Measurements from ENCODE around the gene C5orf24.

C5orf24 gene

GRCh38 chr5:134845852-134846640 lies at the start of gene C5orf24:
C5orf24 (plus strand) TSS chr5:134845968; CDS start chr5:134854901, 8,933 bp downstream.
- no peak for TF ChIP-seq REST (IDR thresholded peaks at IDR 0.05; ENCODE audit: low read depth)
- peak; percentile 76 for TF ChIP-seq NFIC (IDR thresholded peaks at IDR 0.05)
- 0 out of 2 replicates have a peak, but pooled peaks have one; percentile 41 for TF ChIP-seq TEAD4 (IDR thresholded peaks at IDR 0.05)
- TF ChIP-seq MAX (IDR thresholded peaks at IDR 0.05), result peak; percentile 95
- TF ChIP-seq RAD21 (IDR thresholded peaks at IDR 0.05; ENCODE audit: low read depth), result no peak; the same call in 1 of the 2 replicates
- TF ChIP-seq USF1 (IDR thresholded peaks at IDR 0.05), result peak; percentile 21; the same call in 1 of the 2 replicates
- TF ChIP-seq CEBPB (IDR thresholded peaks at IDR 0.05), result peak; percentile 4; the same call in 1 of the 2 replicates
- no peak for TF ChIP-seq CREB1 (IDR thresholded peaks at IDR 0.05; ENCODE audit: low read depth)
- TF ChIP-seq FOXM1 (IDR thresholded peaks at IDR 0.05; ENCODE audit: borderline replicate concordance, low read depth), result no peak
- TF ChIP-seq ZBTB7A (IDR thresholded peaks at IDR 0.05; ENCODE audit: low read depth), result no peak
- 0 out of 2 replicates have a peak, but pooled peaks have one; percentile 21 for TF ChIP-seq EGR1 (IDR thresholded peaks at IDR 0.05)
- TF ChIP-seq TAF1 (IDR thresholded peaks at IDR 0.05; ENCODE audit: low read depth), result peak; percentile 82
- no peak for TF ChIP-seq EP300 (IDR thresholded peaks at IDR 0.05; ENCODE audit: borderline replicate concordance)
- peak; percentile 50 for TF ChIP-seq YY1 (IDR thresholded peaks at IDR 0.05; ENCODE audit: low read depth)
- peak; percentile 13; the same call in 1 of the 2 replicates for TF ChIP-seq TCF12 (IDR thresholded peaks at IDR 0.05; ENCODE audit: low read depth)

GRCh38 chr5:134798468-134798867 lies 47.3 kb upstream of the C5orf24 start:
- TF ChIP-seq ZBTB7A (IDR thresholded peaks at IDR 0.05; ENCODE audit: low read depth), result no peak
- TF ChIP-seq NFIC (IDR thresholded peaks at IDR 0.05), result no peak
- TF ChIP-seq CREB1 (IDR thresholded peaks at IDR 0.05; ENCODE audit: low read depth), result no peak
- no peak for TF ChIP-seq MAX (IDR thresholded peaks at IDR 0.05)
- no peak for TF ChIP-seq EP300 (IDR thresholded peaks at IDR 0.05; ENCODE audit: borderline replicate concordance)
- no peak for TF ChIP-seq YY1 (IDR thresholded peaks at IDR 0.05; ENCODE audit: low read depth)
- no peak for TF ChIP-seq USF1 (IDR thresholded peaks at IDR 0.05)
- TF ChIP-seq TEAD4 (IDR thresholded peaks at IDR 0.05), result no peak
- no peak for TF ChIP-seq CEBPB (IDR thresholded peaks at IDR 0.05)
- TF ChIP-seq FOXM1 (IDR thresholded peaks at IDR 0.05; ENCODE audit: borderline replicate concordance, low read depth), result no peak
- TF ChIP-seq REST (IDR thresholded peaks at IDR 0.05; ENCODE audit: low read depth), result no peak
- no peak for TF ChIP-seq TCF12 (IDR thresholded peaks at IDR 0.05; ENCODE audit: low read depth)
- no peak for TF ChIP-seq TAF1 (IDR thresholded peaks at IDR 0.05; ENCODE audit: low read depth)
- TF ChIP-seq RAD21 (IDR thresholded peaks at IDR 0.05; ENCODE audit: low read depth), result no peak
- TF ChIP-seq EGR1 (IDR thresholded peaks at IDR 0.05), result no peak

GRCh38 chr5:134803821-134804220 lies 41.9 kb upstream of the C5orf24 start:
- TF ChIP-seq TEAD4 (IDR thresholded peaks at IDR 0.05), result no peak
- TF ChIP-seq YY1 (IDR thresholded peaks at IDR 0.05; ENCODE audit: low read depth), result no peak
- TF ChIP-seq EGR1 (IDR thresholded peaks at IDR 0.05), result no peak
- no peak for TF ChIP-seq NFIC (IDR thresholded peaks at IDR 0.05)
- TF ChIP-seq CREB1 (IDR thresholded peaks at IDR 0.05; ENCODE audit: low read depth), result no peak
- no peak for TF ChIP-seq TCF12 (IDR thresholded peaks at IDR 0.05; ENCODE audit: low read depth)
- TF ChIP-seq MAX (IDR thresholded peaks at IDR 0.05), result no peak
- TF ChIP-seq EP300 (IDR thresholded peaks at IDR 0.05; ENCODE audit: borderline replicate concordance), result no peak
- TF ChIP-seq REST (IDR thresholded peaks at IDR 0.05; ENCODE audit: low read depth), result no peak
- no peak for TF ChIP-seq USF1 (IDR thresholded peaks at IDR 0.05)
- no peak for TF ChIP-seq RAD21 (IDR thresholded peaks at IDR 0.05; ENCODE audit: low read depth)
- no peak for TF ChIP-seq CEBPB (IDR thresholded peaks at IDR 0.05)
